Stimulated activated CD4-positive, alpha-beta T cell treated with anti-CD3 and anti-CD28 coated beads, Interleukin-12 subunit alpha, Interleukin-12 subunit beta, amount 100 ng/mL, for 4 hours (primary cell): ENCODE results near the gene KLHL41.

Experiments
- DNase-seq: peaks from one replicate; pipeline ENCODE4 v3.0.0-alpha.2; 2020

The KLHL41 gene

GRCh38 chr2:169509298-169509885 lies at the start of gene KLHL41:
Gene KLHL41, plus strand, starts transcription at chr2:169509702. Its CDS starts 77 bp downstream, at chr2:169509779.
- no peak for DNase-seq

GRCh38 chr2:169461143-169461542 lies 48.4 kb upstream of the KLHL41 start:
- DNase-seq, result no peak

- DNase-seq, result no peak
Observed at GRCh38 chr2:169462896-169463695, 46.4 kb upstream of the KLHL41 start.

- DNase-seq, result no peak
Observed at GRCh38 chr2:169464466-169464865, 45.0 kb upstream of the KLHL41 start.

- no peak for DNase-seq
Observed at GRCh38 chr2:169464882-169465281, 44.6 kb upstream of the KLHL41 start.

GRCh38 chr2:169468841-169469240 lies 40.7 kb upstream of the KLHL41 start:
- no peak for DNase-seq

- DNase-seq, result no peak
Observed at GRCh38 chr2:169469952-169470572, 39.4 kb upstream of the KLHL41 start.

GRCh38 chr2:169472249-169472648 lies 37.3 kb upstream of the KLHL41 start:
- no peak for DNase-seq

- no peak for DNase-seq
Observed at GRCh38 chr2:169476459-169476858, 33.0 kb upstream of the KLHL41 start.

GRCh38 chr2:169478339-169478738 lies 31.2 kb upstream of the KLHL41 start:
- no peak for DNase-seq

GRCh38 chr2:169478745-169479256 lies 30.7 kb upstream of the KLHL41 start:
- no peak for DNase-seq

- DNase-seq, result peak; percentile 74
Observed at GRCh38 chr2:169479257-169480078, 30.0 kb upstream of the KLHL41 start, which contains the start of gene BBS5. Gene BBS5, plus strand, starts transcription at chr2:169479494. Its CDS starts 60 bp downstream, at chr2:169479554.

GRCh38 chr2:169480079-169480465 lies 29.4 kb upstream of the KLHL41 start:
- no peak for DNase-seq

- no peak for DNase-seq
Observed at GRCh38 chr2:169485650-169486138, 23.8 kb upstream of the KLHL41 start.

- DNase-seq, result no peak
Observed at GRCh38 chr2:169486487-169486886, 23.0 kb upstream of the KLHL41 start.

GRCh38 chr2:169490834-169491233 lies 18.7 kb upstream of the KLHL41 start:
- DNase-seq, result no peak

- no peak for DNase-seq
Observed at GRCh38 chr2:169491378-169491777, 18.1 kb upstream of the KLHL41 start.

GRCh38 chr2:169493360-169493759 lies 16.1 kb upstream of the KLHL41 start:
- DNase-seq, result no peak

GRCh38 chr2:169495310-169495928 lies 14.1 kb upstream of the KLHL41 start:
- no peak for DNase-seq

GRCh38 chr2:169504651-169505050 lies 4.9 kb upstream of the KLHL41 start:
- DNase-seq, result no peak

GRCh38 chr2:169507698-169508097 lies 1.8 kb upstream of the KLHL41 start:
- no peak for DNase-seq

GRCh38 chr2:169509955-169510354 lies 453 bp downstream of the KLHL41 start:
- no peak for DNase-seq
